ENCODE results near the gene ATP2A3. TPM values are rescaled to one million over a fixed set of nuclear protein-coding genes. Genes with fewer than 3 reads are reported as not detected.

The ATP2A3 gene
- total and polyA plus RNA-seq, 8 donors = 5.8 to 53.5 (median 7.4) TPM

DNA sequence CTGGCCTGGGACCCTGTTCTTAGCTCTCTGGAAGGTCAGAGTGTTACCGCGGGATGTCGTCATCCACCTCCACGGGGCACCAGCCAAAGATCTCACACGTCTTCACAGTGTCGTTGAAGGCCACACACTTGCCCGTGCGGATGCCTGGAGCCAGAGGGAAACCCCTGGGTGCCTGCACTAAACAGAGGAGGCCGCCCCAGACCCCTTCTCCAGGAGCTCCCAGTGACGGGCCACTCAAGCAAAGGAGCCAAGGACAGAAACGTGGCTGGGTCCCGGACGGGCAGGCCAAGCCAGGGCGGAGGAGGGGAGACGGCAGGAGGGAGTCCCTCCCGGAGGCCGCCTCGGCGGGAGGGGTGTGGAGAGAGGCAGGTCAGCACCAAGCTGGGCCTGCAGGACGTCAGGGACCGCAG is 60.4 kb downstream of the ATP2A3 start:
- TF ChIP-seq, protein P1, sequence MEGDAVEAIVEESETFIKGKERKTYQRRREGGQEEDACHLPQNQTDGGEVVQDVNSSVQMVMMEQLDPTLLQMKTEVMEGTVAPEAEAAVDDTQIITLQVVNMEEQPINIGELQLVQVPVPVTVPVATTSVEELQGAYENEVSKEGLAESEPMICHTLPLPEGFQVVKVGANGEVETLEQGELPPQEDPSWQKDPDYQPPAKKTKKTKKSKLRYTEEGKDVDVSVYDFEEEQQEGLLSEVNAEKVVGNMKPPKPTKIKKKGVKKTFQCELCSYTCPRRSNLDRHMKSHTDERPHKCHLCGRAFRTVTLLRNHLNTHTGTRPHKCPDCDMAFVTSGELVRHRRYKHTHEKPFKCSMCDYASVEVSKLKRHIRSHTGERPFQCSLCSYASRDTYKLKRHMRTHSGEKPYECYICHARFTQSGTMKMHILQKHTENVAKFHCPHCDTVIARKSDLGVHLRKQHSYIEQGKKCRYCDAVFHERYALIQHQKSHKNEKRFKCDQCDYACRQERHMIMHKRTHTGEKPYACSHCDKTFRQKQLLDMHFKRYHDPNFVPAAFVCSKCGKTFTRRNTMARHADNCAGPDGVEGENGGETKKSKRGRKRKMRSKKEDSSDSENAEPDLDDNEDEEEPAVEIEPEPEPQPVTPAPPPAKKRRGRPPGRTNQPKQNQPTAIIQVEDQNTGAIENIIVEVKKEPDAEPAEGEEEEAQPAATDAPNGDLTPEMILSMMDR (IDR thresholded peaks at IDR 0.05) = no peak
- ATAC-seq = no peak
- intact Hi-C loops (cut with DNase I) = no loop called here

DNA sequence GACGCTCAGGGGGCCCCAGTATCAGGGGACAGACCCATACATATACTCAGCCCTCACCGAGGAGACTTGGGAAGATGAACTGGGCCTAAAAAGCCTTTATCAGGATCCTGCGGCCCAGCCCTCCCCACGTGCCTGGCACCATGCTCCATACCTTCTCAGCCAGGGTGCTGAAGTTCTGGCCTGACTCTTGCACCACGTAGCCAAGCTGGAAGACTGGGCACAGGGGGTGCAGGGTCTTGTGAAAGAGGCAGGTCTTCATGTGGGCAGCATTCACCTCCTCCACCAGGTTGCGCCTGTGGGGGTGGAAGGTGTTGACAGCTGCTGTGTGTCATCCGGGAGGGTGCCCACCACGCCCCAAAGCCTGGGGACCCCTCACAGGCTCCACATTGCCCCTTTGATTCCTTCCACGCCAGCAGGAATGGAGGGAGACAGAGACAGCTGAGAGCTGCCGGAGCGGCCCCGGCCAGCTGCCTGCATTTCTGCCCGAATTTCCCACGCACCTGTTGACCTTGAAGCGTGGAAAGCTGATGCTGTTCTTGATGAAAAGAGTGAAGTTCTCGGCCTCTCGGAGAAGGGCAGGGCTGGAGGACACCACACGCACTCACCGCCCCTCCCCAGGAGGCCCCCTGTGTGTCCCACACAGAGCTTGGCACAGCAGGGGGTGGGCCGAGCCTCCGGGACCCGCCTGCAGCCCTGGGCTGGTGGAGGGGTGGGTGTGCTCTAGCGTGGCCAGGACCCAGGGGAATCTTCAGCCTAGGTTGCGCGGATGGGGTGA is 61.0 kb downstream of the ATP2A3 start:
- intact Hi-C loops (cut with DNase I) = no loop called here
- DNase-seq (no peak), ATAC-seq (no peak)
- no peaks in the 10 kb centered on the region for H3K9me3 ChIP-seq
- H3K27ac ChIP-seq = no peak overlapping the region
- TF ChIP-seq, protein P1 (IDR thresholded peaks at IDR 0.05) = no peak
- H3K4me3 ChIP-seq = no peak overlapping the region
- peaks cover 0 to 10% of the 10 kb centered on the region in 2 donors for H3K36me3 ChIP-seq
- H3K4me1 ChIP-seq = no peaks in the 10 kb centered on the region
- no peaks in the 10 kb centered on the region for H3K27me3 ChIP-seq

More for the DNA sequence above, 60.4 kb downstream of the ATP2A3 start:
- Histone ChIP-seq H3K9me3 (no peaks in the 10 kb centered on the region), H3K27ac (no peak overlapping the region), H3K27me3 (no peaks in the 10 kb centered on the region), H3K4me1 (no peaks in the 10 kb centered on the region), H3K36me3 (peaks cover 0 to 5% of the 10 kb centered on the region in 2 donors), H3K4me3 (no peak overlapping the region)
- DNase-seq = no peak

DNA sequence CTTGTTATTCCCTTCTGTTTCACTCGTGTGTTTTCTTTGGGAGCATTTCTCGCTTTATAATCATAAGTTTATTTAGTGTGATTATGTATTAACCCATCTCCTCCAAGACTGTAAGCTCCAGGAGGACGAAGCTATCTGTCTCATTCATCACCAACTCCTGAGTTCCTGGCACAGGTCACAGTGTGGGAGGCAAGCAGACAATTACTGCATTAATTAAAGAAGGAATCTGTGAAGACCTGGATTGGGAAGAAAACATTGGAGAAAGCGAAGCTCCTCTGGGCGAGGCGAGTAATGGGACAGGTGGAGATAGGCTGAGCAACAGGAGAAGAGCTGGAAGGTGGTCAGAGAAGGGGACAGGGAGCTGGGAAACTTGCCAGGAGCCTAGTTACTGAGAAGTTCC is 63.6 kb downstream of the ATP2A3 start:
- no peak for ATAC-seq
- TF ChIP-seq, protein P1 (IDR thresholded peaks at IDR 0.05) = no peak
- no peaks in the 10 kb centered on the region for H3K27me3 ChIP-seq

DNA sequence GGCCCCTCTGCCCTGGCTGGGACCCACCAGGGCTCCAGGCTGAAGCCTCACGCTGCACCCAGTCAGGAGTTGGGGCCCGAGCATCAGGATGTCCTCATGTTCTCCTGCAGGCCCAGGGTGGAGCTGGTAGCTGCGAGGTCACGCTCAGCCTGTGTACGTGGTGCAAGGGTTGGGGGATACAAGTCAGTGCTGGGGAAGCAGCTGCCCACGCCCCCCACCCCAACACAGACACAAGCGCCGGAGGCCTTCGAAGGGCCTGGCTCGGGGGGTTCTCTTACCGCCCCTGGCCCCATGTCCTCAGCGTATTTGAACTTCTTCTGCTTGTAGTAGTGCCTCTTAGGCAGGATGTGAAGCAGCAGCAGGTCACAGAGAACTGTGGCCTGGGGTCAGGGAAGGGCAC is 66.5 kb downstream of the ATP2A3 start:
- Histone ChIP-seq H3K9me3 (no peaks in the 10 kb centered on the region), H3K36me3 (peaks cover 0 to 22% of the 10 kb centered on the region in 2 donors), H3K27ac (no peak overlapping the region), H3K4me3 (no peak overlapping the region), H3K4me1 (peaks cover 21 to 38% of the 10 kb centered on the region in 2 donors), H3K27me3 (no peaks in the 10 kb centered on the region)
- intact Hi-C loops (cut with DNase I) = no loop called here
- no peak for DNase-seq
- no peak for ATAC-seq
- TF ChIP-seq, protein P1 (IDR thresholded peaks at IDR 0.05) = no peak

More for the DNA sequence above, 63.6 kb downstream of the ATP2A3 start:
- no peak overlapping the region for H3K27ac ChIP-seq
- H3K9me3 ChIP-seq = no peaks in the 10 kb centered on the region
- H3K4me3 ChIP-seq = no peak overlapping the region
- peaks cover 0 to 22% of the 10 kb centered on the region in 2 donors for H3K36me3 ChIP-seq
- intact Hi-C loops (cut with DNase I) = no loop called here
- DNase-seq = no peak
- peaks cover under 1 to 13% of the 10 kb centered on the region in 2 donors for H3K4me1 ChIP-seq

DNA sequence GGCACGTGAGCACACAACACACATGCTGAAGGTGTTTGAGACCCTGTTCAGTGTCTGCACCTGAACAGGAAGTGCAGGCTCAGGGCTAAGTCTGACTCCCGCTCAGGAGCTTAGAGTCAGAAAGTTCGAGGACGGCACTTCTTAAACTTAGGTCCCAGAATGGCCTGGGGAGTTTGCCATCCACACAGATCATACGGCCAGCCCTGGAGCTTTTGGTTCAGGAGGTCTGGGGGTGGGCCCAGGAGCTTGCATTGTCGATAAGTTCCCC is 67.3 kb downstream of the ATP2A3 start:
- H3K9me3 ChIP-seq = no peaks in the 10 kb centered on the region
- no peak overlapping the region for H3K4me3 ChIP-seq
- ATAC-seq (no peak), DNase-seq (no peak)
- no peaks in the 10 kb centered on the region for H3K27me3 ChIP-seq
- TF ChIP-seq, protein P1 (IDR thresholded peaks at IDR 0.05) = no peak
- peaks cover 0 to 22% of the 10 kb centered on the region in 2 donors for H3K36me3 ChIP-seq
- intact Hi-C loops (cut with DNase I) = no loop called here
- peaks cover 21 to 40% of the 10 kb centered on the region in 2 donors for H3K4me1 ChIP-seq
- H3K27ac ChIP-seq = no peak overlapping the region

Measured in left lung (tissue), 10 donors.